GM18507 (cell line): ENCODE results near the gene ATP8B1.
"Not testable (repeated sequence)": the region's sequence is repeated elsewhere in the genome, so short reads cannot be mapped to it uniquely, and the experiment has no call there.

Experiments
- DNase-seq: peaks from one replicate; pipeline ENCODE4 v3.0.0; 2011; ENCODE audit warnings: low read depth; ENCODE audit not compliant: insufficient read length; ENCODE audit errors: extremely low spot score
- FAIRE-seq: peaks from 2 replicates; lab custom pipeline; 2011; peaks lifted over from hg19 to GRCh38; lab: Jason Lieb, UNC

ATP8B1 gene

DNA sequence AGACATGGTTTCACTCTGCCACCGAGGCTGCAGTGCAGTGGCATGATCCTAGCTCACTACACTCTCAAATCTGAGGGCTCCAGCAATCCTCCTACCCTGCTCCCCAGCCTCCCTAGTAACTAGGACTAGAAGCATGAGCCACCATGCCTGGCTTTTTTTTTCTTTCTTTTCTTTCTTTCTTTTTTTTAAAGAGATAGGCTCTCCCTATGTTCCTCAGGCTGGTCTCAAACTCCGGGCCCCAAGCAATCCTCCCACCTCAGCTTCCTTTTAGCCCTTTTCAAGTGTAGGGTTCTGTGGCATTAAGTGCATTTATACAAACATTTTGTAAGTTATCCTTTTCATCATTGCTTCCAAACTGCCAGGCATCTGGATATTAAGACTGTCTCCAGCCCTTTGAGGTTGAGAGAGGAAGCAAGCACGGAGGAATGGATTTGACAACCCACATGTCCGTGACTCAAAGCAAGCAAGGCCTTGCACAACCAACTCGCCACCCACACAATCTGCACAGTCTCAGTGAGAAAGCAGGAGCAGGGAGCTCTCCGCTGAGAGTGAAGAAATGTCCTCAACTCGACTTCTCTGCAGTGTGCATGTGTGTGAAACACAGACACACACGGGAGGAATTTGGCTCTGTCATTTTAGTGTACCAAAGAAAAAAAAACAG lies 65.6 kb downstream of the ATP8B1 start:
- no peak for FAIRE-seq
- no peak for DNase-seq

DNA sequence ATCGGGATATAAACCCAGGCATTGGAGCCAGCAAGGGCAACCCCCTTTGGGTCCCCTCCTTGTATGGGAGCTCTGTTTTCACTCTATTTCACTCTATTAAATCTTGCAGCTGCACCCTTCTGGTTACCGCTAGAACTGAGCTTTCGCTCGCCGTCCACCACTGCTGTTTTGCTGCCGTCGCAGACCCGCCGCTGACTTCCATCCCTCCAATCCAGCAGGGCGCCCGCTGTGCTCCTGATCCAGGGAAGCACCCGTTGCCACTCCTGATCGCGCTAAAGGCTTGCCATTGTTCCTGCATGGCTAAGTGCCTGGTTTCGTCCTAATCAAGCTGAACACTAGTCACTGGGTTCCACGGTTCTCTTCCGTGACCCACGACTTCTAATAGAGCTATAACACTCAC lies 68.1 kb downstream of the ATP8B1 start:
- not testable (repeated sequence) for FAIRE-seq, DNase-seq

DNA sequence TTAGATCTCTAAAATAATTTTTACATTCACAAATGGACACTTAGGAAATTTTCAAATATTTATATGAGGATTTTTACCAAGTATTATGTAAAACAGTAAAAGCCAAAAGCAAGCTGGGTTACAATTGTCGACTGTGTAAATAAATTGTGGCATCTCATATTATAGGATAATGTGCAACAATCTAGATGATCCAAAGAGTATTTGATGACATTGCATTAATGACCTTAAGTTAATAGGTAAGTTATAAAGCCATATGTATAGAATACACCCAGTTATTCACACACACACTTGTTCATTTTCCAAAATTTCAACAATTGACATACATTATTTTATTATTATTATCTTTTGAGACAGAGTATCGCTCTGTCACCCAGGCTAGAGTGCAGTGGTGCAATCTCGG lies 69.3 kb downstream of the ATP8B1 start:
- FAIRE-seq (no peak), DNase-seq (no peak)

DNA sequence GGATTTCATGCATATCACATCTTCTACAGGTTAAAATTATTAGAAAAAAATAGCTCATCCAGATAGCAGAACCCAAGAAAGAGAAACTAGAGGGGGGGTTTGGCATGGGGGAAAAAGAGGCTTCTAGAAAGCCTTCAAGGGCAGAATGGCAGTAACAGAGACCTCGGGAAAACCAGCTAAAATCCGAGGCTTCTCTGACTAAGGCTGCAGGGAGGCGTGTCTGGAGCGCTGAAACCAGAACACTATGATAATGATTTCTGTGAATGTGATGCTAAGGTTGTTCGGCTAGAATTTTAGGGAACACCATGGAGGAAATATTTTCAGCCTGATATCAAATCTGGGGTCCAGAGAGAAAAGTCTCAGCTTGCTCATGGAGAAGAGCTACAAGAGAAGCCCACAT lies 73.0 kb downstream of the ATP8B1 start:
- no peak for FAIRE-seq

DNA sequence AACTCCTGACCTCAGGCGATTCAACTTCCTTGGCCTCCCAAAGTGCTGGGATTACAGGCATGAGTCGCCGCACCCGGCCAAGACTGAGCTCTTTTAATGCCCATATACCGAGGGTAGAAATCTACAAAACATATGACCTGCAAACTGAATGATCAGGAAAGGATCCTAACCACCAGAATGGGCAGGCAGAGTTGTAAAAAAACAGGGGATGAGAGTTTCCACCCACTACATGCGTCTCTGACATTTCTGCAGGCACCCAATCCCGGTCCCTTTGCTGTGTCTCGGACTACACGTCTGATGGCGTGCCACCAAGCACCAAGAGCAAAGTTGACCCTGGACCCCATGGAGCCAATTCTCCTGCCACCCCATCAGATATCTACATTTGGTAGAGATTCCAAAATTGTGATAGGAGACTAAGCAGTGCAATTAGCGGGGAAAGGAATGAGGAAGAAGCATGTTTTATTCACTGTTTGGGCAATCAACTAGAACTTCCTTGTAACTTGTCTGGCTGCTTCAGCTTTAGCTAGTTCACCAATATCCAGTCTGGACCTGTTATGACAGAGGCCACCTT lies 74.1 kb downstream of the ATP8B1 start:
- FAIRE-seq (no peak), DNase-seq (no peak)

More for the DNA sequence above, 73.0 kb downstream of the ATP8B1 start:
- DNase-seq = no peak

DNA sequence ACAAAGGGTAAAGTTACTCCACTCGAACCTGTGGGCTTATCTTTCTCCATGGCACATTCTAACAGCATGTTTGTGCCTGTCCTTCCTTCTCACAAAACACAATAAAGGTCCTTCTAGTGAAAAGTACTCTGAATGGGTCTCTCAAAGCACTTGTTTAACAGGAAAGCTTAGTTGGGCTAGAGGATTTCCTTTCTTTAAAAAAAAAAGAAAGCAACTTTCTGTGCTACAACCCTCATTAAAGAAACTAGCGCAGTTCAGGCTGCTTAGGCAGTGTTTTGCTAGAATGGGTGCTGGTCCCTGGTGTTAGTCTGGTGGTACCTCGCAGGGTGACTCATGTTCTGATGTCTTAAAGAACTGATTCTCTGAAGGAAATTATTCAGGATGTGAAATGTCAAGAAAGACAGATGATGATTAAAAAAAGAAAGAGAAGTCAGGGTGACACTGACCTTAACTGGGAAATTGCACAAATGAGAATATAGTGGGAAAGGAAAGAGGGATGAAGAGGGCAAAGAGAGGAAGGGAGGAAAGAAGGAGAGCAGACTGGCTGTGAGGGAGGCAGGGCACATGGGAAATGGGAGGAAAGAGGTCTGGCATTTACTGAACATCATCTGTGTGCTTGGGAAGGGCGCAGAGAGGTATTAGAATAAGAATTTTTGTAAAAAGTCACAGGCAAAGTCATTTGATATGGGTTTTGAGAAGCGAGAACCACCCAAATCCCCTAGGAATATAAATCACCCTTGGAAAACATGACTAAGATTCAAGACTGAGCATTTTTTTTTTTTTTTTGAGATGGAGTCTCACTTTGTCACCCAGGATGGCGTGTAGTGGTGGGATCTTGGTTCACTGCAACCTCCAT lies 74.9 kb downstream of the ATP8B1 start:
- no peak for DNase-seq
- FAIRE-seq = no peak

DNA sequence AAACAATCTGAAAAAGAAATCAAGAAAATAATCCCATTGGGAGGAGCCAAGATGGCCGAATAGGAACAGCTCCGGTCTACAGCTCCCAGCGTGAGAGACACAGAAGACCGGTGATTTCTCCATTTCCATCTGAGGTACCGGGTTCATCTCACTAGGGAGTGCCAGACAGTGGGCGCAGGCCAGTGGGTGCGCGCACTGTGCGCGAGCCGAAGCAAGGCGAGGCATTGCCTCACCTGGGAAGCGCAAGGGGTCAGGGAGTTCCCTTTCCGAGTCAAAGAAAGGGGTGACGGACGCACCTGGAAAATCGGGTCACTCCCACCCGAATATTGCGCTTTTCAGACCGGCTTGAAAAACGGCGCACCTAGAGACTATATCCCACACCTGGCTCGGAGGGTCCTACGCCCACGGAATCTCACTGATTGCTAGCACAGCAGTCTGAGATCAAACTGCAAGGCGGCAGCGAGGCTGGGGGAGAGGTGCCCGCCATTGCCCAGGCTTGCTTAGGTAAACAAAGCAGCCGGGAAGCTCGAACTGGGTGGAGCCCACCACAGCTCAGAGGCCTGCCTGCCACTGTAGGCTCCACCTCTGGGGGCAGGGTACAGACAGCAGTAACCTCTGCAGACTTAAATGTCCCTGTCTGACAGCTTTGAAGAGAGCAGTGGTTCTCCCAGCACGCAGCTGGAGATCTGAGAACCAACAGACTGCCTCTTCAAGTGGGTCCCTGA lies 83.7 kb downstream of the ATP8B1 start:
- not testable (repeated sequence) for FAIRE-seq, DNase-seq

DNA sequence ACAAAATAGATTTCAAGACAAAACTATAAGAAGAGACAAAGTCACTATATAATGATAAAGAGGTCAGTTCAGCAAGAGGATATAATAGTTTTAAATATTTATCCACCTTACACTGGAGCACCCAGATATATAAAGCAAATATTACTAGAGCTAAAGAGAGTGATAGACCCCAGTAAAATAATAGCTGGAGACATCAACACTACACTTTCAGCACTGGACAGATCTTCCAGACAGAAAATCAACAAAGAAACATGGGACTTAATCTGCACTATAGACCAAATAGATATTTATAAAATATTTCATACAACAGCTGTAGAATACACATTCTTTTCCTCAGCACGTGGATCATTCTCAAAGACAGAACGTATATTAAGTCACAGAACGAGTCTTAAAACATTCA lies 86.6 kb downstream of the ATP8B1 start:
- DNase-seq (no peak), FAIRE-seq (no peak)

DNA sequence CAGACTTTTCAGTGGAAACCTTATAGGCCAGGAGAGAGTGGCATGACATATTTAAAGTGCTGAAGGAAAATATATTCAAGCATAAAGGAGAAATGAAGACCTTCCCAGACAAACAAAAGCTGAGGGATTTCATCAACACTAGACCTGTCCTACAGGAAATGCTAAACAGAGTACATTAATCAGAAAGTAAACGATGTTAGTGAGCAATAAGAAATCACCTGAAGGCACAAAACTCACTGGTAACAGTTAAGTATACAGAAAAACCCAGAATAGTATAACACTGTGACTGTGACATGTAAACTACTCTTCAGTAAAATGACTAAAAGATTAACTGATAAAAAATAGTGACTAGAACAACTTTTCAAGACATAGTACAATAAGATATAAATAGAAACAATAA lies 87.4 kb downstream of the ATP8B1 start:
- FAIRE-seq = no peak
- DNase-seq = no peak

DNA sequence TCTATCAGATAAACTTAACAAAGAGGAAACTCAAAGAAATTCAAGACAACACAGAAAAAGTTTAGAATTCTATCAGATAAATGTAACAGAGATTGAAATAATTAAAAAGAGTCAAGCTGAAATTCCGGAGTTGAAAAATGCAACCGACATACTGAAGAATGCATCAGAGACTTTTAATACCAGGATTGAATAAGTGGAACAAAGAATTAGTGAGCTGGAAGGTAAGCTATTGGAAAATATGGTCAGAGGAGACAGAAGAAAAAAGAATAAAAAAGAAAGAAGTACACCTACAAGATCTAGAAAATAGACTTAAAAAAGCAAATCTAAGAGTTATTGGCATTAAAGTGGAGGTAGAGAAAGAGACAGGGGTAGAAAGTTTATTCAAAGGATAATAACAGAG lies 88.0 kb downstream of the ATP8B1 start:
- no peak for FAIRE-seq
- no peak for DNase-seq

DNA sequence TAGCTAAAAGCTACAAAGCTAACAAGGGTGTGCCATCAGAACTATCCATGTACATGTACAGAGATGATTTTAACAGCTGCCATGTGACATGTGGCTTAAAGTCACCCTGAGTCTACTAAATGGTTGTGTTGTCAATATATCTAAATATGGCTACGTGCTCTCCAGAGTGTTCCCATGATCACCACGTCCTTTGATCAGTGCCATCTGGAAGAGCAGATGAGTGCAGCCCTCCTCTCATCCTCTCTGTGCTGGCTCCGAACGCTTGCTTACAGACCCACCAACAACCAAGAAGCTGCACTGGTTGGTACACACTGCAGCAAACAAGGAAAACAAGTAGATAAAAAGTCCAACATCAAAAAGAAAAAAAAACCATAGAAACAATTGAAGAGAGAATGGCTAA lies 92.9 kb downstream of the ATP8B1 start:
- DNase-seq (no peak), FAIRE-seq (no peak)

DNA sequence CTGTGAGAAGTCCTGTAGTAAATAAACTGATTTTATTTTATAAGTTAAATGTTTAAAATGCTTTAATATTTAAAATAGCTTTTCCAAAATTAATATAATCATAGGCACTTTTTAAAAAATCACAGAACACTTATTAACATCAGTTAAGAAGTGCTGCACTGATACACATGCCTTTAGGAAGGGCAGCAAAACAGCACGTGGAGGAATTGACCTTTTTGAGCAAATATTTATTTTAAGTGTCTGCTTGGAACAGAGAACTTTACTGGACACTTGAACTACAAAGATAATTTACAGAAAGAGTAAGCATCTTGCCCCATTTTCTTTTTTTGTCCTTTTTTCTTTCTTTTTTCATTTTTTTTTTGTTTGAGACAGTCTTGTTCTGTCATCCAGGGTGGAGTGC lies 93.8 kb downstream of the ATP8B1 start:
- DNase-seq (no peak), FAIRE-seq (no peak)

DNA sequence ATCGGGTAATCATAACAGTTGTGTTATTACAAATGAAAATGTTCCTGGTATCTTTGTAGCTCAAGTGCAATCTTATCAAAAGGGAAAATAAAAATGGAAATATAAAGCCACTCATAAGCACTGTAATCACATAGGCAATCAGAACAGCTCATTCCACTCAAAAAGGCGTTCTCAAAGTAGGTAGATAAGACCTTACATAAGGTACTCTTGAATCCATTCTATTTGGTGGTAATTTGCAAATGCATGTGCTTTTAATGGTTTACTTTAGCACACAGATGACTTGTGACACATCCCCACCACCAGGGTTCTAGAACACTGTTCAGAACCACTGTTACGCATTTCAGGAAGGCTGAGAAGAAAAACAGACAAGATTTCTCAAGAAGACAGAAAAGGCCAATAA lies 94.8 kb downstream of the ATP8B1 start:
- FAIRE-seq (no peak), DNase-seq (no peak)

DNA sequence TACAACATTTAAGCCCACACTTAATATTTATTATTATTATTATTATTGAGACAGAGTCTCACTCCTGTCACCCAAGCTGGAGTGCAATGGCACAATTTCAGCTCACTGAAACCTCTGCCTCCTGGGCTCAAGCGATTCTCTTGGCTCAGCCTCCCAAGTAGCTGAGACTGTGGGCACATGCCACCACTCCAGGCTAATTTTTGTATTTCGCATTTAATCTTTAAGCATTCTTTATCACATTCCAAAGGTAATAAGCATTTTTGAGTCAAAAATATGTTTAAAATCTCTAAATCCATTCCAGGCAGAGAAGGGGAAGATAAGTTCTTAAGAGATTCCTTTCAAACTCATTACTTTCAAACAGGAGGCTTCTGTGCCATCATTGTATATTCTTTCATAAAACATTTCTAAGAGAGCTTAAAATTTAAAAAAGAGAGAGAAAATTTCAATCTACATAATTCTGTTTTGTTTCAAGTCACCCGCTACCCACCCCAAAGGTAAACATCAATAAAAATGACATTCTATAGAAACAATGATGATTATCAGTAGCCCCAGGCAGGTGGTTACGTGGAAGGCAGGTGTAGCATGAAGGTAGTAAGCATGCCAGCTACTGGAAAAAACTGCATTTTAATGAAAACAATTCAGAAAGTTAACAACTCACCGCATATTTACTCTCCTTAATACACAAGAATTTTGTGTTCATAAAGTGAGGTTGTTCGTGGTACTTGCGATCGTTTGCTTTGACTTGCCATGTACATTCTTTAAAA lies 97.1 kb downstream of the ATP8B1 start:
- FAIRE-seq = no peak
- DNase-seq = no peak

DNA sequence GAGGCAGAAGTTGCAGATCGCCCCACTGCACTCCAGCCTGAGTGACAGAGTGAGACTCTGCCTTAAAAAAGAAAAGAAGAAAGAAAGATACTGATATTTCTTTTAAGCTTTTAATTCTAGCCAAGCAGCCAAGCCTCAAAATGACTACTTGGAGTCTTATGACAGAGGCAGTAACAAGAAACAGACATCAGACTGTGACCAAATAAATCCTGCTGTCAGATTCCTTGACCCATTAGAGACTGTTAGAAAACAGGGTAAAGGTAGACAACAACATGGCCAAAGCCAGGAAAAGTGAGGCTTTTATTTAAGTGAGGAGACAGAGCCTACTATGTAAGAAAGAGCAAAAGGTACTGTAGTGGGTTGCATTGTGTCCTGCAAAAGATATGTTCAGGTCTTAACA lies 98.1 kb downstream of the ATP8B1 start:
- DNase-seq (no peak), FAIRE-seq (no peak)

DNA sequence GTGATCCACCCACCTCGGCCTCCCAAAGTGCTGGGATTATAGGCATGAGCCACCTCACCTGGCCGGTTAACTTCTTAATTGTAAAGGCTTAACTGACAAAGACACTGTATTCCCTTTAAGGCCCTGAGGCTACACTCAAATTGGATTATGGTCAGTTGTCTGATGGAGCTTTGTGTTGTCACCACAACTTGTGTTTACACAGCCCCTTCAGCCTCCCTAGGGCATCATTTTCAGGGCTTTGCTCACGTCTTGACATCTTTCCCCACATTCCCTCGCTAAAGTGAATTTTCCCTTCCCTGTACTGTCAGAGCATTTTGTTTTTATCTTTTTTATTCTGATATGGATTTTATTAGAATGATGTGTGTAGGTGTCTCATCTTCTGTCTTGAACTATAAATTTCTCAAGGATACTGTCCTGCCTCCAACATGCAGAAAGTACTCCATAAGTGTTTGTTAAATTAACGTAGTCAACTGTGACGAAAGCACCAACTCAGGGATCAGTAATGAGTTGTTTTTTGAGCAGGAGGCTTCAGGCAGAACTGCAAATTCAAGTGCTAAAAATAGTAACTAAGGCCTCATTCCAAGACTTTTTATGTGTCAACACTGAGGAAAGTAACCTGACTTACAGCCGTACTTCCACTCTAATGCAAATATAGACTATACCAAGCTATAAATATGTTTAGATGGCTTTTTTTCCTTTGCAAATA lies 104.4 kb downstream of the ATP8B1 start:
- FAIRE-seq (no peak), DNase-seq (no peak)

DNA sequence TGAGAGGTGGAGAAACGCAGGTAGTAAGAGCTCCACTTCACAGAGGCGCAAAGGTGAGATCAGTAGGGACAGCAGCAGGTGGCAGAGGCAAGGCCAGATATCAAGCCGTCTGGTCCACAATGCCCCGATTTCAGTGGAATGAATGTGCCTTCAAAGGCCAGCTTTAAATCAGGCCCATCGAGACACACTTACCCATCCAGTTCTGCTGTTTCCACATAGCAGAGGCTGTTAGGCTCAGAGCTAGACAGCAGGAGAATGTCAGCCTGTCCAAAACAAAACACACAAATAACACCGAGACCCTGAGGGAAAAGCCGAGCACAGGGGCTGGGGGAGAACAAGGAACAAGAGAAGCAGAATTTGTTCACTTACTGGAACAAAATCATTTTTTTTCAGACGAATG lies 105.7 kb downstream of the ATP8B1 start:
- no peak for DNase-seq
- no peak for FAIRE-seq

DNA sequence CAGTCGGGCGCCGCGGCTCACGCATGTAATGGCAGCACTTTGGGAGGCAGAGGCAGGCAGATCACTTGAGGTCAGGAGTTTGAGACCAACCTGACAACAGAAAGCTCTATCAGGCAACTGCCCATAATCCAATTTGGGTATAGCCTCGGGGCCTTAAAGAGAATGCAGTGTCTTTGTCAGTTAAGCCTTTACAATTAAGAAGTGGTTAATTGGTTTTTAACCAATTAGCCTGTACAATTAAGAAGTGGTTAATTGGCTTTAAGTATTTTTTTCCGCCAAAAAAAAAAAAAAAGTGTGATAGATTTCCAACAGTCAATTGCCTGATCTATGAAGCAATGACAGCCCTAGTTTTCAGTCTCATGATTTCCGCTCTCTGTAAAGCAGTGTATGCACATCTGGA lies 106.8 kb downstream of the ATP8B1 start:
- DNase-seq (no peak), FAIRE-seq (no peak)

DNA sequence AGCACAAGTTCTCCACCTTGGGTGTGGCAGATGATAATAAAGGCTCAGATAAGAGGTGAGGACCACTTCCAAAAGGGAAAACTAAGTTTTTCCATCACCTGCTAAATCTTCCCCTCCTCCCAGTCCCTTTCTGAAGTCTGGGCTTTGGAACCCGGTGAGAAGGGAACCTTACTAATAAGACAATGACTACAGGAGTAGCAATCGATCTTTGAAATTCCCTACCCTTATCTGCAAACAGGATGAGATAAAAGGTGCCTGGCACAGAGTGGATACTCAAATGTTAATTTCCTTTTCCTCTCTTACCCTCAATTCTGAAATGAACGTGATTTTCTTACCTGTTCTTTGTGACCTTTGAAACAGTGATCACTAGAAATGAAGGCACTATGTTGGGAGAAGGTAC lies 111.8 kb downstream of the ATP8B1 start:
- FAIRE-seq (no peak), DNase-seq (no peak)
